GM12872 (cell line): Measurements from ENCODE around the gene KRTAP10-2.

ENCODE experiments used
- TF ChIP-seq, protein P1 (sequence below): IDR thresholded peaks from 3 replicates; pipeline ENCODE4 v1.5.1; 2011; ENCODE audit warnings: low read depth, mild to moderate bottlenecking, low read length, moderate library complexity; ENCODE audit not compliant: insufficient read depth

Gene KRTAP10-2

DNA sequence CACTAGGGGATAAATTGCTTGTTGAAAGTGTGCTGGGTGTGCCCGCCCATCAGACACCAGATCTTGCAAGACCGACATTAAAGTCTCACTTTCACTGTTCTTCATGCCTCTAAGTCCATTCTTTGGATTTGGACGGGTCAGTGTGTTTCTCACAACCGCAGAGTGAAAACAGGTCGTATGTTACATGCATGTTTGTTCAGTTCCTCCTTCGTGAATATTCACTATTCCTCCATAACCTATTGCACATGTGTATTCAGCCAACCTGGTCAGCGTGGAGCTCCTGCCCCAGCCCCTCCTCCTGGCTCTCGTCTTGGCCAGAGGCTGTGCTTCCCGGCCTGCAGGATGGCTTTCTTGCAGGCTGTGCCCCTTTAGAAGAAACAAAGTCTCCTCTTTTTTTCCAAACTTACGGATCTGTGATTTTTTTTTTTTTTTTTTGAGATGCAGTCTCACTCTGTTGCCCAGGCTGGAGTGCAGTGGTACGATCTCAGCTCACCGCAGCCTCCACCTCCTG is 43.2 kb upstream of the KRTAP10-2 start:
- TF ChIP-seq, protein P1, sequence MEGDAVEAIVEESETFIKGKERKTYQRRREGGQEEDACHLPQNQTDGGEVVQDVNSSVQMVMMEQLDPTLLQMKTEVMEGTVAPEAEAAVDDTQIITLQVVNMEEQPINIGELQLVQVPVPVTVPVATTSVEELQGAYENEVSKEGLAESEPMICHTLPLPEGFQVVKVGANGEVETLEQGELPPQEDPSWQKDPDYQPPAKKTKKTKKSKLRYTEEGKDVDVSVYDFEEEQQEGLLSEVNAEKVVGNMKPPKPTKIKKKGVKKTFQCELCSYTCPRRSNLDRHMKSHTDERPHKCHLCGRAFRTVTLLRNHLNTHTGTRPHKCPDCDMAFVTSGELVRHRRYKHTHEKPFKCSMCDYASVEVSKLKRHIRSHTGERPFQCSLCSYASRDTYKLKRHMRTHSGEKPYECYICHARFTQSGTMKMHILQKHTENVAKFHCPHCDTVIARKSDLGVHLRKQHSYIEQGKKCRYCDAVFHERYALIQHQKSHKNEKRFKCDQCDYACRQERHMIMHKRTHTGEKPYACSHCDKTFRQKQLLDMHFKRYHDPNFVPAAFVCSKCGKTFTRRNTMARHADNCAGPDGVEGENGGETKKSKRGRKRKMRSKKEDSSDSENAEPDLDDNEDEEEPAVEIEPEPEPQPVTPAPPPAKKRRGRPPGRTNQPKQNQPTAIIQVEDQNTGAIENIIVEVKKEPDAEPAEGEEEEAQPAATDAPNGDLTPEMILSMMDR: no peak

DNA sequence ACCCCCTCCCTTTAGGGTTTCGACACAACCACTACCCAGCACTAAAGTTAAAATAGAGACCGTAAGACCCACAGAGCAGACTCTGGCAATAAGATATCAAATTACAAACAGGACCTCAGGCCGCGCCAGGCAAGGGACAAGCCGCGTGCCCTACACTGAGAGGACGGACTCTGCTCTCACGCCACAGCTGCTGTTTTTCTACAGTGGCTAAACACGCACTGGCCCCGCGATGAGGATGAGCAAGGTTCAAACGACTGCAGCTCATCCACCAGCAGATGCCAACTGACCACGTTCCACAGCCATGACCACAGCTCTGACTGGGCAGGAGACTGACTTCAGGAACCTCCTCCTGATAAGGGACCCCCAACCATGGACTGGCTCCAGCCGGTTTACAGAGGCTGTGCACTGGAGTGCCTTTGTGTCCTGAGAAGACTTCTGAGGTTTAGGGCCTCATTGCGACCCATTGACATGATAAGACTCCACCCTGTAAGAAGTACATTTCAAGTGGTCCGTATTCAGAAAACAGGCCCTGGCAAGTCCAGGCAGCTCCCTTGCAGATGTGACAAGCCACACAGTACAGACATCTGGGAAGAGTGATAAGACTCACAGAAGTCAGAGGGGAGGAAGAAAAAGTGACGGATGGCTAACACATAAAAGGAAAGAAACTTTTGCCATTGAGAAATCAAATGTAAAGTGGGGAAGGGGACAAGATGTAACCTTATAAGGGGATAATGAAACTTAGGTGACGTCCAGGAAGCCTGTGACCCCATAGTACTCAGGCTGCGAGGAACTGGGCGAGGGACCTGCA is 42.5 kb upstream of the KRTAP10-2 start:
- TF ChIP-seq, protein P1: no peak

DNA sequence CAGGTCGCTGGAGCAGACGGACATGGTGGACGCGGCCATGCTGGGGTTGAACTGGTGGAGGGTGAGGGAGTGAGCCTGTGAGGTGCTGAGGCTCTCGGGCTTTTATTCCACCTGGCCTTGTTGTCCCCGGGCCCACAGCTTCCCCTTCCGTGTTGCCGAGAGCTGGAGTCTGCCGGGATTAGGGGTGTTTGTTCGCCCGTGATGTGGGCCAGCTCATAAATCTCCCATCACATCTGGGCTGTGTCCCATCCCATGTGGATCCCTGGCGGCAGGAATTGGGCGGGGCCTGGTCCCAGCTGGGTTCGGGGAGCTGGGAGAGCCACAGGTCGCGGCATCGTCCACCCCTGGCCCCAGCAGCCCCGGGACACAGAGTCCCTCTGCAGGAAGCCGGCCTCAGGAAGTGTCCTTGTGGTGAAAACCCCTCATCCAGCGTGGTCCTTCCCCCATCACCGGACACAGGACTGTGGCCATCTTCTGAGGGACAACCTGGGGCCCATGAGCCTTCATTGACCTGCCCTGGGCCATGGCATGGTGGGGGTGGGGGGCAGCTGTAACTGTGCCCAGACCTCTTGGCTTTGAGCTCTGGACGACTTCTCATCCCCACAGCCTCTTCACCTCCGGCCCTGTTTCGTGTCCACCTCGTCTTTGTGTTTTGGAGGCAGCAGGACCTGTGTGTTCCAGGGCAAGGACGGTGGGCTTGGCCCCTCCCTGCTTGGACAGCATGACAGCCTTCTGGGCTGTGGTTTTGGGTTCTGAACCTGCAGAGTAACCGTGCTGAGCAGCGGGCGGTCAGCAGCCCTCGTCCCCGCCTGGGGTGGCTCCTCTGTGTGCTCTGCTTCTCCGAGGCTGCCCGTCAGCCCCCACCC is 41.4 kb upstream of the KRTAP10-2 start, which contains the start of gene KRTAP10-6:
TSS of gene KRTAP10-6 (minus strand) at position 60 of the 866 bp plus-strand sequence. CDS start at position 39, 21 bp downstream.
- TF ChIP-seq, protein P1: no peak

DNA sequence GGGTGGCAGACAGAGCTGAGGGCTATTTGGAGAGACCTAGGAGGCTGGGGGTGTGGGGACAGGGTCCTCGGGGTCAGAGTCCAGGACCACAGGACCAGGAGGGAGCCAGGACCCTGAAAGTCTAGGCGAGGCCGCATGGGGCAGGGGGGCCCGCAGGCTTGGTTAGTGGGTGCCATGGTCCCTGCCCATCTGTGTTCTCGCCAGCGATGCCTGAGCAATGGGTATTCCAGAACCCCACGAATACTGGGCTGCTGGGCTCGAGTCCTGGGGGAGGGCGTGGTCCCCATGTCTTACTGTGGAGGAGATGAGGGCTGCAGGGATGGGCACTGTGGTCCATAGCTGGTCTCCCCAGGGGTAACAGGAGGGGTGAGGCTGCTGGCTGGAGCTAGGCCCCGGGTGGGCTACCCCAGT is 39.0 kb upstream of the KRTAP10-2 start:
- TF ChIP-seq, protein P1: no peak

DNA sequence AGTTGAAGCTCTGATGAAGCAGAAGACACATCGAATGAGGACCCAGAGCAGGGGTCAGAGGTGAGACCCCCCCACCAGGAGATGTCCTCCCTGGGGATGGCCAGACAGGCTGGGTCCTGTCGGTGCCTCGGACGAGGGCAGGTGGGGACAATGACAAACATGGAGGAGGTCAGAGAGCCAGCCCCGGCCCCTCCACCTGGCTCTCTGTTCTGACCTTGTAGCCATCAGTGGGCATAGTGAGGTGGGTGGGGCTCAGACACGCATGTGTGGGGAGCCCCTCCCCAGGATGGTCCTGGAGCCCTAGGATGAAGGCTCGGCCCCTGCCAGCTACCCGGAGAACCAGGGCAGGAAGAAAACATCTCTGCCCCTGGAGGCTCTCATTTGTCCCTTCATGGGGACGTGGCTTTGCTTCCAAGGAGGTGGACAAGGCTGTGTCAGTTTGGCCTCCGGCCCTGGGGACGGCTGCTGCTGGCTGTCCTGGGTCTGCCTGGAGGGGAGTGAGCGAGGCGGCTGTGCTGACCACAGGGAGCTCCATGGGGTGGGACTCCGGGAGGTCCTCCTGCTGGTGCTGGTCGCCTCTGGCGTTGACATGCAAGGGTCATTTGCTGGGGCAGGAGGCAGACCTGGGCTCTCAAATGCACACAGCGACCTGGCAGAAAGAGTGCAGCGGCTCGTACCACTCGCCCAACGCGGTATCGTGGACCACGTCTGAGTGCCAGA is 38.4 kb upstream of the KRTAP10-2 start:
- TF ChIP-seq, protein P1: no peak

DNA sequence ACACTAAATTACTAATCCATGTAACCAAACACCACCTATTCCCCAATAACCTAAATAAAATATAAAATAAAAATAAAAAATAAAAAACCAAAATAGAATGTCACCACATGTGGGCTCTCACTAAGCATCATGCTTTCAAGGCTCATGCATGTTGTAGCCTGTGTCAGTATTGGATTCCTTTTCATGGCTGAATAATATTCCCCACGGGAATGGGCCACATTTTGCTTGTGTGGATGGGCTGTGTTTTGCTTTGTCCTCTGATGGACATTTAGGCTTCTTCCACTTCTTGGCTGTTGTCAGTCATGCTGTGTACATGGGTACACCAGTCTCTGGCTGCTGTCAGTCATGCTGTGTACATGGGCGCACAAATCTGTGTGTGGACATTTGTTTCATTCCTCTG is 37.8 kb upstream of the KRTAP10-2 start:
- TF ChIP-seq, protein P1: no peak
